GM12864 (cell line): ENCODE measurements around the gene PPP6R1.

Experiments
- DNase-seq: peaks from one replicate; pipeline ENCODE4 v3.0.0-alpha.2; 2011; ENCODE audit warnings: low read depth
- H3K4me3 ChIP-seq: 2 replicates; pipeline ENCODE4 v1.5.1; 2011; ENCODE audit warnings: mild to moderate bottlenecking, low read depth, low read length, control low read depth
- TF ChIP-seq, protein P1 (sequence below): IDR thresholded peaks from 2 replicates; pipeline ENCODE4 v1.5.1; 2011; ENCODE audit warnings: low read depth, mild to moderate bottlenecking, moderate library complexity, low read length, control low read depth, inconsistent platforms; ENCODE audit errors: missing control alignments

PPP6R1 gene

GRCh38 chr19:55297267-55297666 lies 38.5 kb upstream of the PPP6R1 start:
- TF ChIP-seq, protein P1, sequence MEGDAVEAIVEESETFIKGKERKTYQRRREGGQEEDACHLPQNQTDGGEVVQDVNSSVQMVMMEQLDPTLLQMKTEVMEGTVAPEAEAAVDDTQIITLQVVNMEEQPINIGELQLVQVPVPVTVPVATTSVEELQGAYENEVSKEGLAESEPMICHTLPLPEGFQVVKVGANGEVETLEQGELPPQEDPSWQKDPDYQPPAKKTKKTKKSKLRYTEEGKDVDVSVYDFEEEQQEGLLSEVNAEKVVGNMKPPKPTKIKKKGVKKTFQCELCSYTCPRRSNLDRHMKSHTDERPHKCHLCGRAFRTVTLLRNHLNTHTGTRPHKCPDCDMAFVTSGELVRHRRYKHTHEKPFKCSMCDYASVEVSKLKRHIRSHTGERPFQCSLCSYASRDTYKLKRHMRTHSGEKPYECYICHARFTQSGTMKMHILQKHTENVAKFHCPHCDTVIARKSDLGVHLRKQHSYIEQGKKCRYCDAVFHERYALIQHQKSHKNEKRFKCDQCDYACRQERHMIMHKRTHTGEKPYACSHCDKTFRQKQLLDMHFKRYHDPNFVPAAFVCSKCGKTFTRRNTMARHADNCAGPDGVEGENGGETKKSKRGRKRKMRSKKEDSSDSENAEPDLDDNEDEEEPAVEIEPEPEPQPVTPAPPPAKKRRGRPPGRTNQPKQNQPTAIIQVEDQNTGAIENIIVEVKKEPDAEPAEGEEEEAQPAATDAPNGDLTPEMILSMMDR = no peak
- H3K4me3 ChIP-seq = no peak overlapping the region
- no peak for DNase-seq

- no peak for DNase-seq
- no peak overlapping the region for H3K4me3 ChIP-seq
- TF ChIP-seq, protein P1 = no peak
These were observed 30.4 kb upstream of the PPP6R1 start for GRCh38 chr19:55289117-55289796.

- no peak overlapping the region for H3K4me3 ChIP-seq
- no peak for DNase-seq
- TF ChIP-seq, protein P1 = no peak
These were observed 28.7 kb upstream of the PPP6R1 start for GRCh38 chr19:55287361-55288079.

- TF ChIP-seq, protein P1 = no peak
- DNase-seq = no peak
- no peak overlapping the region for H3K4me3 ChIP-seq
These were observed 26.5 kb upstream of the PPP6R1 start for GRCh38 chr19:55285229-55285890.

- TF ChIP-seq, protein P1 = no peak
- no peak overlapping the region for H3K4me3 ChIP-seq
- no peak for DNase-seq
These were observed 25.7 kb upstream of the PPP6R1 start for GRCh38 chr19:55284405-55285058.

DNA sequence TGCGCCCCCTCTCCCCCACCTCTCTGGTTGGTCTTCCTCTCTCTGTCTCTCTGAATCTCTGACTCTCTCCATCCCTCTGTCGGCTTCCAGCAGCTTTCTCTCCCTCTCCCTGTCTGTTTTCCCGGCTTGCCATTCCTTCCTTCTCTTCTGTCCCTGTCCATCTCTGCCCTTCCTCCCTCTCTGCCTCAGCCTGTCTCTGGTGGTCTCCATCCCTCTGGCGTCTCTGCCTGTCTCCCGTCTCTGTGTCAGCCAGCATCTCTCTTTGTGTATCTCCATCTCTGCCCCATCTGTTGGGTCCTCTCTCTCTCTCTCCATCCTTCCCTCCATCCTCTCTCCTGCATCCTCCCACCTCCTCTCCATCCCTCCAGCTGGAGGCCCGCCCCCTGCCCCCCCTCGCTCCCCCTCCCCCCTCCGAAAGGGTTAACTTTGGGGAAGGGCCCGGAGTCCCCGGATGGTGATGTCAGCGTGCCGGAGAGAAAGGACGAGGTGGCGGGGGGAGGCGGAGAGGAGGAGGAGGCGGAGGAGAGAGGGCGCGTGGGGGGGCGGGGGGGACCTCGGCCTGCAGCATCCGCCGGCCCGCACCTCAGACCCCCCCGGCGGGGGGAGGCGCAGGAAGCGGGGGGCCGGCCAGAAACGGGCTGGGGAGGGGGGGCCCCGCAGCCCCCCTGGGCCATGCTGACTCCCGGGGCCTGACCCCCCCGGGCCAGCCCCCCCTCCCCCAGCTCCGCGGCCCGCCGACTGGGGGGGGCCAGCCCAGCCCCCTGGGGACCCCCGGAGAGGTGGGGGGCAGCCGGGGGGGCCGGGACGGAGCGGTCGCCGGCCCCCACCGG lies 24.9 kb upstream of the PPP6R1 start, which contains the start of gene BRSK1:
Gene BRSK1 (plus strand): TSS at position 450 of the 830 bp plus-strand sequence. CDS start 446 bp downstream, outside the sequence.
- TF ChIP-seq, protein P1 = no peak
- DNase-seq = no peak
- H3K4me3 ChIP-seq = no peak within 1 kb of the TSS
